Panc1 (cell line): ENCODE results near the gene HNF1A.

Experiments
- CTCF ChIP-seq: fragments of 450-650 bp; IDR thresholded peaks from 2 replicates; pipeline ENCODE4 v1.5.1; 2017; ENCODE audit warnings: mild to moderate bottlenecking
- POLR2AphosphoS5 ChIP-seq: IDR thresholded peaks from 2 replicates; pipeline ENCODE4 v1.6.1; 2012; ENCODE audit warnings: mild to moderate bottlenecking, low read depth, low read length, moderate library complexity
- SIN3A ChIP-seq: IDR thresholded peaks from 2 replicates; pipeline ENCODE4 v1.6.1; 2012; ENCODE audit warnings: low read depth, mild to moderate bottlenecking, low read length, moderate library complexity, borderline replicate concordance; ENCODE audit not compliant: insufficient read depth
- TF ChIP-seq, protein P1 (sequence below), 2 experiments: IDR thresholded peaks; 2 replicates each; pipeline ENCODE4 v1.6.1; 2011 to 2012; ENCODE audit warnings: low read depth in 2 of 2, control low read depth in 1 of 2, low read length in 1 of 2, mild to moderate bottlenecking in 1 of 2, moderate library complexity in 1 of 2; ENCODE audit not compliant: insufficient read depth in 1 of 2

DNA sequence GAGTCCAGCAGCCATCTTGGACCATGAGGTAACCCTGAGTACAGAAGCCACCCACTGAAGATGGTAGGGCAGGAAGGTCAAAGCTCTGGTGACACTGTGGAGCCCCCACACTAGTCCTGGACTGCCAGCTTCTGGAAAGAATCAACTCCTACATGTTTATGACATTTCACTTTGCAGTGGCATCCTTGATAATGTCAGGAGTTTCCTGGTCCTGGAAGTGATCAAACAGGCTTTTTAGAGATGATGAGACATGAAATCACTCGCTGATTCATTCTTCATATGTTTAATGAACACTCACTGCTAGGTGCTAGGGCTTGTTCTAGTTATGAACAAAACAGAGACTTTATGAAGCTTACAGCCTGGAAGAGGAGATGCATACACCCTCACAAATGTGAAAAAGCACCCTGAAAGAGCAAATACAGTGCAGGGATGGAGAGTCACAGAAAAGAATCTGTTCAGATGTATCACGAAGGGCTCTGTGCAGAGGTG lies 15.8 kb upstream of the HNF1A start:
- TF ChIP-seq CTCF (no peak), POLR2AphosphoS5 (no peak), SIN3A (no peak)
- TF ChIP-seq, protein P1, sequence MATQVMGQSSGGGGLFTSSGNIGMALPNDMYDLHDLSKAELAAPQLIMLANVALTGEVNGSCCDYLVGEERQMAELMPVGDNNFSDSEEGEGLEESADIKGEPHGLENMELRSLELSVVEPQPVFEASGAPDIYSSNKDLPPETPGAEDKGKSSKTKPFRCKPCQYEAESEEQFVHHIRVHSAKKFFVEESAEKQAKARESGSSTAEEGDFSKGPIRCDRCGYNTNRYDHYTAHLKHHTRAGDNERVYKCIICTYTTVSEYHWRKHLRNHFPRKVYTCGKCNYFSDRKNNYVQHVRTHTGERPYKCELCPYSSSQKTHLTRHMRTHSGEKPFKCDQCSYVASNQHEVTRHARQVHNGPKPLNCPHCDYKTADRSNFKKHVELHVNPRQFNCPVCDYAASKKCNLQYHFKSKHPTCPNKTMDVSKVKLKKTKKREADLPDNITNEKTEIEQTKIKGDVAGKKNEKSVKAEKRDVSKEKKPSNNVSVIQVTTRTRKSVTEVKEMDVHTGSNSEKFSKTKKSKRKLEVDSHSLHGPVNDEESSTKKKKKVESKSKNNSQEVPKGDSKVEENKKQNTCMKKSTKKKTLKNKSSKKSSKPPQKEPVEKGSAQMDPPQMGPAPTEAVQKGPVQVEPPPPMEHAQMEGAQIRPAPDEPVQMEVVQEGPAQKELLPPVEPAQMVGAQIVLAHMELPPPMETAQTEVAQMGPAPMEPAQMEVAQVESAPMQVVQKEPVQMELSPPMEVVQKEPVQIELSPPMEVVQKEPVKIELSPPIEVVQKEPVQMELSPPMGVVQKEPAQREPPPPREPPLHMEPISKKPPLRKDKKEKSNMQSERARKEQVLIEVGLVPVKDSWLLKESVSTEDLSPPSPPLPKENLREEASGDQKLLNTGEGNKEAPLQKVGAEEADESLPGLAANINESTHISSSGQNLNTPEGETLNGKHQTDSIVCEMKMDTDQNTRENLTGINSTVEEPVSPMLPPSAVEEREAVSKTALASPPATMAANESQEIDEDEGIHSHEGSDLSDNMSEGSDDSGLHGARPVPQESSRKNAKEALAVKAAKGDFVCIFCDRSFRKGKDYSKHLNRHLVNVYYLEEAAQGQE (IDR thresholded peaks at IDR 0.05; ENCODE audit: insufficient read depth in 1 of 2, low read depth in 2 of 2, low read length in 1 of 2) = no peak
